Esophagus muscularis mucosa (tissue), 4 donors: ENCODE measurements around the gene ZCWPW1. TPM values are rescaled to one million over a fixed set of nuclear protein-coding genes. Genes with fewer than 3 reads are reported as not detected.
"Not testable (repeated sequence)": the region's sequence is repeated elsewhere in the genome, so short reads cannot be mapped to it uniquely, and the experiment has no call there.

Experiments used
- DNase-seq: peaks from one replicate; pipeline ENCODE4 v3.0.0-alpha.2; 2017; ENCODE audit errors: extremely low spot score
- H3K27ac ChIP-seq, 4 donors: fragments of 200-600 bp; sonication (generic); replicated peaks in 1 of 4; 1 replicate in 3 of 4; 2 replicates in 1 of 4; pipeline ENCODE4 v1.5.1; 2016 to 2019; ENCODE audit warnings: mild to moderate bottlenecking in 1 of 4
- H3K27me3 ChIP-seq, 4 donors: fragments of 200-600 bp; sonication (generic); one replicate each; pipeline versions ENCODE4 v1.5.1 to v1.6.0; 2016 to 2019
- H3K36me3 ChIP-seq, 4 donors: fragments of 200-600 bp; sonication (generic); one replicate each; pipeline ENCODE4 v1.5.1; 2016 to 2019
- H3K4me1 ChIP-seq, 4 donors: fragments of 200-600 bp; sonication (generic); one replicate each; pipeline ENCODE4 v1.5.1; 2016 to 2019
- H3K4me3 ChIP-seq, 4 donors: fragments of 200-600 bp; sonication (generic); 1 replicate in 2 of 4; 2 replicates in 2 of 4; pipeline ENCODE4 v1.5.1; 2016 to 2019; ENCODE audit warnings: mild to moderate bottlenecking in 4 of 4, moderate library complexity in 1 of 4
- H3K9me3 ChIP-seq, 4 donors: fragments of 200-600 bp; sonication (generic); 1 replicate in 3 of 4; 2 replicates in 1 of 4; pipeline ENCODE4 v1.5.1; 2016 to 2019
- CTCF ChIP-seq, 3 experiments: fragments of 200-600 bp in 2 of 3; fragments of 450-650 bp in 1 of 3; sonication (generic) in 2 of 3; IDR thresholded peaks; one replicate each; pipeline ENCODE4 v1.5.1; 2017 to 2019; ENCODE audit warnings: antibody characterized with exemption in 3 of 3, mild to moderate bottlenecking in 2 of 3, moderate library complexity in 1 of 3
- EP300 ChIP-seq: sonication (generic); formaldehyde crosslinking; IDR thresholded peaks from one replicate; pipeline ENCODE4 v1.6.1; 2017; ENCODE audit warnings: antibody characterized with exemption
- POLR2A ChIP-seq: fragments of 450-650 bp; IDR thresholded peaks from one replicate; pipeline ENCODE4 v1.6.1; 2017; ENCODE audit warnings: antibody characterized with exemption, moderate library complexity, mild to moderate bottlenecking, low read depth
- POLR2AphosphoS5 ChIP-seq, 2 donors: sonication (generic); formaldehyde crosslinking; IDR thresholded peaks; one replicate each; pipeline ENCODE4 v1.6.1; 2017; ENCODE audit warnings: antibody characterized with exemption in 2 of 2
- WGBS: methylation state at CpG from one replicate; pipeline ENCODE4 v1.1.5; 2018; 5-methylcytosine and 5-hydroxymethylcytosine counted together
- intact Hi-C: fragments of 100-400 bp; cut with DNase I; formaldehyde crosslinking; loops from one replicate; pipeline ENCODE4 v1.15.1; 2023
- total RNA-seq, 4 donors: library from RNA; depleted of rRNA; stranded (reverse); fragments of >200 nt; gene quantifications; one replicate each; pipeline versions ENCODE4 v1.1.0 to v1.2.1, GENCODE V29; 2016

ZCWPW1 gene
- total RNA-seq, 4 donors from 2014 or later, result 2.9 to 7.6 (median 5.8) TPM

- Histone ChIP-seq H3K4me3 (no peak overlapping the region), H3K27me3 (no peaks in the 10 kb centered on the region), H3K27ac (peak overlapping the region; percentile 51 to 73 (median 54)), H3K9me3 (no peaks in the 10 kb centered on the region), H3K36me3 (no peaks in the 10 kb centered on the region), H3K4me1 (peaks cover 6 to 25% (median 20%) of the 10 kb centered on the region in 4 donors)
- intact Hi-C loops, result no loop called here
- TF ChIP-seq POLR2AphosphoS5 (IDR thresholded peaks at IDR 0.05) (peak; percentile 47 to 50), EP300 (no peak)
- 32% methylated on average over 14 of the region's 14 CpGs for WGBS
- no peak for DNase-seq
Observed at GRCh38 chr7:100444311-100445278, 16.1 kb upstream of the ZCWPW1 start.

DNA sequence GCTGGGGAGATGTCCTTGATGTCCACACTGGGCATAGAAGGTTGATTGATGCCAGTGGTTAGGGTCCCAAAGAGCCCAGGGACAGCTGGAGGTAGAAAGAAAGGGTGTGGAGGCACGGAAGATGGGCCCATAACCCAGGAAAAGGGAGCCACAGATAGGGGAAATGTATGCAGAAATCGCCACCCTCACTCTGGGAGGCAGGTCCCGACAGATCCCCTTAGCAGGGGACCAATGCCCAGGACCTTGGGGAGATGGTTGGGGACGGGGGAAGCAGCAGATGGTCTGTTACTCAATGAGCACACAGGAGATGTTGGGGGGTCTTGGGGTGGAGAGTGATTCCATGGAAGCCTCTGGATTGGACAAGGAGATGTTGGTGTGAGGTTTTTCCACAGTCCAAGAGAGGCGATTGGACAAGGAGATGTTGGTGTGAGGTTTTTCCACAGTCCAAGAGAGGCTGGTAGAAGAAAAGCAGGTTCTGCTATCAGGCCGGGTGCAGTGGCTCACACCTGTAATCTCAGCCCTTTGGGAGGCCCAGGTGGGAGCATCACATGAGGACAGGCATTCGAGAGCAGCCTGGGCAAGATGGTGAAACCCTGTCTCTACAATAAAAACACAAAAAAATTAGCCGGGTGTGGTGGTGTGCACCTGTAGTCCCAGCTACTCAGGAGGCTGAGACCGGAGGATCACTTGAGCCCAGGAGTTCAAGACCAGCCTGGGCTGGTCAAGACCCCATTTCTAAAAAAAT is 14.8 kb upstream of the ZCWPW1 start:
- intact Hi-C loops, result no loop called here
- H3K9me3 ChIP-seq, result no peaks in the 10 kb centered on the region
- 94% methylated on average over 9 of the region's 9 CpGs for WGBS
- no peak for DNase-seq
- H3K27me3 ChIP-seq, result no peaks in the 10 kb centered on the region
- H3K4me1 ChIP-seq, result peaks cover 0 to 22% (median 18%) of the 10 kb centered on the region in 4 donors
- H3K27ac ChIP-seq, result peak overlapping the region in 3 of 4 donors; percentile 53 to 73 (median 54)
- no peaks in the 10 kb centered on the region for H3K36me3 ChIP-seq
- H3K4me3 ChIP-seq, result no peak overlapping the region
- TF ChIP-seq POLR2A (no peak), CTCF (IDR thresholded peaks at IDR 0.05) (no peak), POLR2AphosphoS5 (IDR thresholded peaks at IDR 0.05) (no peak), EP300 (no peak)

- no peaks in the 10 kb centered on the region for H3K9me3 ChIP-seq
- DNase-seq, result no peak
- TF ChIP-seq CTCF (IDR thresholded peaks at IDR 0.05) (no peak), EP300 (no peak), POLR2AphosphoS5 (IDR thresholded peaks at IDR 0.05) (no peak), POLR2A (no peak)
- H3K27ac ChIP-seq, result no peak overlapping the region
- H3K27me3 ChIP-seq, result no peaks in the 10 kb centered on the region
- H3K4me3 ChIP-seq, result no peak overlapping the region
- H3K4me1 ChIP-seq, result peaks cover 2 to 25% (median 18%) of the 10 kb centered on the region in 4 donors
- no peaks in the 10 kb centered on the region for H3K36me3 ChIP-seq
- WGBS, result 91% methylated on average over 11 of the region's 11 CpGs
- intact Hi-C loops, result no loop called here
Observed at GRCh38 chr7:100441641-100442535, 13.4 kb upstream of the ZCWPW1 start.

- H3K27ac ChIP-seq, DNase-seq, H3K27me3 ChIP-seq, H3K9me3 ChIP-seq, H3K36me3 ChIP-seq, H3K4me3 ChIP-seq, intact Hi-C loops: not testable (repeated sequence)
- peaks cover 15 to 25% (median 20%) of the 10 kb centered on the region in 4 donors for H3K4me1 ChIP-seq
- WGBS, result 91% methylated on average over 7 of the region's 7 CpGs
Observed at GRCh38 chr7:100439244-100439643, 10.7 kb upstream of the ZCWPW1 start.

- peaks cover 13 to 27% (median 21%) of the 10 kb centered on the region in 4 donors for H3K4me1 ChIP-seq
- H3K27ac ChIP-seq, DNase-seq, H3K27me3 ChIP-seq, intact Hi-C loops, H3K4me3 ChIP-seq, H3K9me3 ChIP-seq: not testable (repeated sequence)
- peaks cover 8 to 11% (median 11%) of the 10 kb centered on the region in 4 donors for H3K36me3 ChIP-seq
- 91% methylated on average over 8 of the region's 8 CpGs for WGBS
Observed at GRCh38 chr7:100438731-100439130, 10.2 kb upstream of the ZCWPW1 start.
